Measurements from ENCODE around the gene NFIA.

The NFIA gene

DNA sequence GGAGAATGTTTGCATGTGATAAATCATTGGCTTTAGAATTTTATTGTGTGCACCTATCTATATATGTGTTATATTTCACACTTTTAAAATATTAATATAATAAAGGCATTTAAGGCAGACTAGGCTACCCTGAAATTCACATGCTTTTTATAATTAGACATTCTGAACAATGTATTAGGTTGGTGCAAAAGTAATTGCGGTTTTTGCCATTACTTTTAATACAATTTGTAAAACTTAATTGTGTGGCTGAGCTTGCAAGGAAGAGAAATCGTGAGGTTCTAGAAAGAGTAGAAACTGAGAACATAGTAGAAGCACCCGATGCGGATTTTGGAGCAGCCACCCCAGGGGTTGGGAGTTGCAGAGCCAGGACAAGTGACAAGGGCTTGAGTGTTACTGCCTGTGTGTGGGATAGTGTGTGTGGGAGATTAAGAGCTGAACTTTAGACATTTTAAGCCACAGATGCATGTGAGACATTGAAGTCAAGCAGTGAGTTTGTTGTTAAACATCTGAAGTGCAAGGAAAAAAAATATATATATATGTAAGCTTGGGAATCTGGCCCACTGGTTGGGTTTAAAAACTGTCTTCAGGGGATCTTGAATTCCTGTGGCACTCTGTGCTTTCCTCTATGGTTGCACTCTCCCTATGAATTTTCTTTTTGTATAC lies 398.0 kb downstream of the NFIA start:
- DNase-seq = no peak

DNA sequence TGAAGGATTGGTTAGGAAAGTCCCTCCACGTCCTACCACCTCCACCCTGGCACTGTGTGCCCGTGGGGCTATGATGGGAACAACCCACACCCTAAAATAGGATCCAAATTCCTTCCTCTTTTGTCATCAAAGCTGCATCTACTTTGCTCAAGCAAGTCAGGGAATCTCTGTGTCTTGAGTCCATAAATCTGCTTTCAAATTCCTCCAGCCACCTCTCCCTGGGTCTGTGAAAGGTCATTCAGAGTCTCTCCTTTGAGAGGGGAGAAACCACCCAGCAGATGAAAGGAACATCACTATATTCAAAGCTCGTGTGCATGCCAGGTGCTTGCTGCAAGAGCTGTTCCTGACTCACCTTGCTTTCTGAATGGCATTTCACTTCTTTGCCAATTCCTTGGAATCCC lies 399.0 kb downstream of the NFIA start:
- no peak for DNase-seq

DNA sequence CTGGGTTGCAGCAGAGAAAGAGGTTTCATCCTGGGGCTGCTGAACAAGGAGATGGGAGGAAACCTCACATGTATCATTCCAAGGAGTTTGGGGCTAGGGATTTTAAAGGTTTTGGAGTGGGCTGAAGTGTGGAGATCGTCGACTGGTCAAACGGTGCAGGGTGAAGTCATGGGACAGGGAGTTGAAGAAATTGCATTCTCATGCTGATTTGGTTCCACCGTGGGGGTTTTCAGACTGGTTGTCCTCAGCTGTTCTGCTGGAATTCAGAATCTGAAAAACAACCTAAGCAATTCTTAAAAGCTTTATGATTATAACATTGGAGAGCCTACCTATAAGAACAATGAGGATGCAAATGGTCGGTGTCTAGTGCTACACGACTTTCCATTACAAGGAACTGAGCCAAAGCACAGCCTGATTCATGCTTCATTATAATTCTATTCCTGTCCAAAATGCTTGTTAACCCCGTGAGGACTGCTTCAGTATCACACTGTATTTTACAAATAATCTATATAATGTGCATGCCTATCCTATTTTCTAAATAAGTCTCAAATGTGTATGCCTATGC lies 399.9 kb downstream of the NFIA start:
- no peak for DNase-seq

- no peak for DNase-seq
These were observed 404.6 kb downstream of the NFIA start for GRCh38 chr1:61486783-61487536.

DNA sequence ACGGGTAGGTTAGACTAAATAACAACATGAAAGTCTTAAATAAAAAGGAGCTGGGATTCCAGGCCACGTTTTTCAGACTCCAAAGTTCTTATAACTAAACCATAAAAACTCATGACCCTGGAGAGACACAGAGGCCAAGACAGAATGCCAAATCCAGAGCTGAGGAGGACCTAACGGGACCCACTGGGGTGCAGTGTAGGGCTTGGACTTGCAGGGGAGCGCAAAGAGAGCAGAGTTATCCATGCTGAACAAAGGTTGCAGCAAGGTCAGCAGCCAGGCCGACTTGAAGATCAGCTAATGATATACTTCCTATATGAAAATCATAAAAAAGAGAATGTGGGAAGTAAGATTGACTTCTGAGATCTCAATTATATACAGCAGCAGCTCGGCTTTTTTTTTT lies 405.4 kb downstream of the NFIA start:
- DNase-seq = no peak

- DNase-seq = no peak
These were observed 408.6 kb downstream of the NFIA start for GRCh38 chr1:61490924-61491323.

- DNase-seq = no peak
These were observed 409.1 kb downstream of the NFIA start for GRCh38 chr1:61491497-61491896.

GRCh38 chr1:61494000-61494399 lies 411.6 kb downstream of the NFIA start:
- no peak for DNase-seq

DNA sequence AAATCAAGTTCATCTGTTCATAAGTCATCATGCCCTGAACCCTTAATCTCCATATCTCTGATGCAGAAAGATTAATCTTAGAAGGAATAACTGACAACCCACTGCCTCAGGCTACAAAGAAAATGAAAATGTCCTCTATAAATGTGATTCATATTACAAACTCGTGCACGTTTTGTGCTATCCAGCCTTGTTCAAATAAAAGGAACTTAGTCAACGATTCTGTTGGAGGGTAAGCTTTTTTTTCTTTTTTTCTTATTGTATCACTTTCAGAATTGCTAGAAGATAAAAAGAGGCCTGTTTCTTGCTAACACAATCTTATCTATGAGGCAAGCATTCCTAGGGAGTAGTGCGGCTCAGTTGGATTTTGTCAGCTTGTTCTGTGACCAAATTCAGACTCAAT lies 414.1 kb downstream of the NFIA start:
- DNase-seq = no peak

GRCh38 chr1:61497013-61497412 lies 414.7 kb downstream of the NFIA start:
- DNase-seq = no peak

GRCh38 chr1:61498342-61498741 lies 416.0 kb downstream of the NFIA start:
- DNase-seq = no peak

DNA sequence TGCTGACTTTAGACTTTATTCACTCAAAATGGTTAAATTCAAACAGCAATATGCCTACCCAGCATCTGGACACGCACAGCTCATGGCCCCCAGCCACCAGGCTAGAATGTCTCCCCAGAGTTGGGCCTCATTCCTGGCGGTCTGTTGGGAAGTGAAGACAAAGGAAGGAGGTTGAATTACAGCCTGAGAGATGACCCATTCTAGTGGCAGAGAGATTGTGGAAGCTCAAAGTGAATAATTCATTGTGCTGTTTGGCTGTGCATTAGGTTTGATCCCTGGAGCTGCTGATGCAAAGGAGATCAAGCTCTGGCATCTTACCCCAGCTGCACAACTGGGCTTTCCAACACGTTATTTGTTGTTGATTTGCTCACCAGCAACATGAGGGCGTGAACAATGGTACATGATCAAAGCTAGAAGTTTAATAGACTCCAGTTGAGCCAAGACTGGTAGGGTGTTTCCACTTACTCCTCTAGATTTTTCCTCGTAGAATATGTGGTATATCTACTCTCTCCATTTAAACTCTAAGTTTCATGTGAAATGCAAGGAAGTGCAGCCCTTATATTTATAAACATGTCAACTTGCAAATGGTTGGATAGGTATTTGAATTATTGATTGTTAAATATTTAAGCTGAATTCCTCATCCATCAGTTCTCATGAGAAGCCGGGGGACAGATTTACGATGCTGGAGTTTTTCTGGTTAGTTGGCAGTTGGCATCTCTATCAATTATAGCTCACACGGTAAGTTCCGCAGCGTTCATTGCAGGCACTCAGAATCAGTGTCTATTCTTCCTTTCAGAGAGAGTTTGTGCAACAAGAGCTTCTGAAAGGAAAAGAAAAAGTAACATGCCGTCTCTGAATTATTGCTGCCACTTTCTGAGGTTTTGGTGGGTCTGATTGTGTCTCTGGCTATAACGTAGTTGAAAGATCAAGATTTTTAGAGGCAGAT lies 419.9 kb downstream of the NFIA start:
- DNase-seq = no peak

GRCh38 chr1:61504305-61504704 lies 421.9 kb downstream of the NFIA start:
- no peak for DNase-seq

- no peak for DNase-seq
These were observed 422.6 kb downstream of the NFIA start for GRCh38 chr1:61504852-61505390.

DNA sequence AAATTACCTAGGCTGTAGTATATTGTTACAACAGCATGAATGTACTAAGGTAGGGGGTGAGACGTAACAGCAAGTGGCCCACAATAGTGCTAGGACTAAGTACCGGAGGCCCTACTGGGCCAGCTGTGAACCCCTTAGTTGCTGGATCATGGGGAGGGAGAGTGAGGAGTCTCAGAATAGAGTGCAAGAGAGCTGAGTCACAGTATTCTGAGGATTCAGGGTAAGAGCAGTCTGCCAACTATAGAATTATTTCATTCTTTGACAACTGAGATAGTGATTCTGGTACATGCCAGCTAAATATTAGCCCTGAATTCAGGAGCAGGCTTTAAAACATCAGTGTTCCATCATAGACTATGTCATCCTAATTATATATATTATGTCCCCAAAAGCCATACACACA lies 423.9 kb downstream of the NFIA start:
- DNase-seq = no peak

GRCh38 chr1:61506944-61507500 lies 424.7 kb downstream of the NFIA start:
- DNase-seq = no peak

Data from activated CD8-positive, alpha-beta memory T cell treated with anti-CD3 and anti-CD28 coated beads, Interleukin-2, amount 50 U/mL, for 4 hours (primary cell).